Epithelial cell of esophagus (primary cell): Measurements from ENCODE around the gene ANKRD55.

Experiments
- DNase-seq: peaks from one replicate; pipeline ENCODE4 v3.0.0; 2010; ENCODE audit warnings: low read depth
- H3K4me3 ChIP-seq: 2 replicates; pipeline ENCODE4 v1.5.1; 2011; ENCODE audit warnings: mild to moderate bottlenecking, low read length, control low read depth
- TF ChIP-seq, protein P1 (sequence below): IDR thresholded peaks from 2 replicates; pipeline ENCODE4 v1.5.1; 2011; ENCODE audit warnings: low read depth, mild to moderate bottlenecking, low read length, control low read depth, inconsistent platforms; ENCODE audit not compliant: insufficient read depth; ENCODE audit errors: missing control alignments

ANKRD55 gene

GRCh38 chr5:56056875-56057274 is 176.3 kb downstream of the ANKRD55 start:
- no peak overlapping the region for H3K4me3 ChIP-seq
- DNase-seq: no peak
- TF ChIP-seq, protein P1, sequence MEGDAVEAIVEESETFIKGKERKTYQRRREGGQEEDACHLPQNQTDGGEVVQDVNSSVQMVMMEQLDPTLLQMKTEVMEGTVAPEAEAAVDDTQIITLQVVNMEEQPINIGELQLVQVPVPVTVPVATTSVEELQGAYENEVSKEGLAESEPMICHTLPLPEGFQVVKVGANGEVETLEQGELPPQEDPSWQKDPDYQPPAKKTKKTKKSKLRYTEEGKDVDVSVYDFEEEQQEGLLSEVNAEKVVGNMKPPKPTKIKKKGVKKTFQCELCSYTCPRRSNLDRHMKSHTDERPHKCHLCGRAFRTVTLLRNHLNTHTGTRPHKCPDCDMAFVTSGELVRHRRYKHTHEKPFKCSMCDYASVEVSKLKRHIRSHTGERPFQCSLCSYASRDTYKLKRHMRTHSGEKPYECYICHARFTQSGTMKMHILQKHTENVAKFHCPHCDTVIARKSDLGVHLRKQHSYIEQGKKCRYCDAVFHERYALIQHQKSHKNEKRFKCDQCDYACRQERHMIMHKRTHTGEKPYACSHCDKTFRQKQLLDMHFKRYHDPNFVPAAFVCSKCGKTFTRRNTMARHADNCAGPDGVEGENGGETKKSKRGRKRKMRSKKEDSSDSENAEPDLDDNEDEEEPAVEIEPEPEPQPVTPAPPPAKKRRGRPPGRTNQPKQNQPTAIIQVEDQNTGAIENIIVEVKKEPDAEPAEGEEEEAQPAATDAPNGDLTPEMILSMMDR: no peak

DNA sequence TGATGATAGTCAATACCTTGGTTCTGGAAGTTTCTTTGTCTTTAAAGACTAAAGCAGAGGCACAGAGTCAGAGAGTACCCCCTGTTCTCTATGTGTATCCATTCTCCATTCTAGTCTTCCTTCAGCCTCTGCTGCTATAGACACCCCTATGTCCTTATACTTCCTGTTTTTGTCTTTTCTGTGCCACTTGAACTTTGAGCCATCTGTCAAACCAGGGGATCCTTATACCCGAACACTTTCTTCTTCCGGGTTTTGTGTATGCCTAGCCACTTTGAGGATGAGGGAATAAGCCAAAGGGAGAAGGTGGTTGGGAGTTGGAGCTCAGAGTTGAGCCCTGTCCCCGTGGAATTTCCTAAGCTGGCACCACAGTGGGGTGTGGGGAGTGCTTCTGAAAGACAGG is 177.3 kb downstream of the ANKRD55 start:
- no peak for DNase-seq
- TF ChIP-seq, protein P1: no peak
- H3K4me3 ChIP-seq: no peak overlapping the region

- TF ChIP-seq, protein P1: no peak
- H3K4me3 ChIP-seq: no peak overlapping the region
- no peak for DNase-seq
Observed at GRCh38 chr5:56055287-56055686, 177.8 kb downstream of the ANKRD55 start.

- no peak overlapping the region for H3K4me3 ChIP-seq
- TF ChIP-seq, protein P1: no peak
- peak; percentile 56 for DNase-seq
Observed at GRCh38 chr5:56054666-56055065, 178.5 kb downstream of the ANKRD55 start.

DNA sequence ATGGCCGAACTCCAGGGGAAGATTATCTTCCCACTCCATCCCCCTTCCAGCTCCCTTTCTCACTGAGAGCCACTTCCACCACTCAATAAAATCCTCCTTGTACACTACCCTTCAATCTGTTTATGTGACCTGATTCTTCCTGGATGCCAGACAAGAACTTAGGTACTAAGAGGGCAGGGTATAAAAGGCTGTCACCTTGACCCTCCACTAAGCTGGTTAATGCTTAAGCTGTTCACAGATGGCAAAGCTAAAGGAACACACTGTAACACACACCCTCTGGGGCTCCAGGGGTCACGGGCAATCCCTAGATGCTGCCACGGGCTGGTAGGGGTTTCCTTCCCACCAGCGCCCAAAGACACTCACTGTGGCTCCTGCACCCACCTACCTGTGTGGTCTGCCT is 179.8 kb downstream of the ANKRD55 start:
- DNase-seq: no peak
- TF ChIP-seq, protein P1: no peak
- no peak overlapping the region for H3K4me3 ChIP-seq

DNA sequence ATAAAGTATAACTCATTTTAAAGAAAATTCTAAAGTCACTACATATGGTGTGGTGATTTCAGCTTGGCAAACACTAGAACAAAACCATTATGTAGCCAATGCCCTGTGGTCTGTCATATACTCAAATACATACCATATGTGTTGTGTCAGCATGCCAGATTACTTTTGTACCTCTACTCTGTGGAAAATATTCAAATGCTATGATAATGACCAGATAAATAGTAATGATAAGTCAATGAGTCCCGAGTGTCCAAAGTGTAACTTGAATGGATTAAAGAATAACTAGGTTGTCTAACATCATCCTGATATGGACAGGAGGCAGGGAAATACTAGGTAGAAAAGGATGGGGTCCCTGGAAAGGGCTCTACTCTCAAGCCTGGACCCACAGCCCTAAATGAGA is 180.4 kb downstream of the ANKRD55 start:
- TF ChIP-seq, protein P1: no peak
- H3K4me3 ChIP-seq: no peak overlapping the region
- DNase-seq: no peak

GRCh38 chr5:56050551-56051255 is 182.4 kb downstream of the ANKRD55 start:
- DNase-seq: no peak
- no peak overlapping the region for H3K4me3 ChIP-seq
- TF ChIP-seq, protein P1: no peak
